A673 (cell line): Measurements from ENCODE around the gene NFU1. TPM values are rescaled to one million over a fixed set of nuclear protein-coding genes. Genes with fewer than 3 reads are reported as not detected.

ENCODE experiments used
- BruUV-seq: library from RNA; stranded (reverse); fragments of 400-500 nt; replicated peaks from 2 replicates; lab custom pipeline; 2021; lab: Mats Ljungman, UMichigan
- CTCF ChIA-PET: fragments of 300-600 bp; sonication (Branson Sonifier 250); formaldehyde crosslinking; loops from one replicate; lab custom pipeline; 2022; ENCODE audit warnings: antibody characterized with exemption; lab: Charles Lee
- POLR2A ChIA-PET: fragments of 300-600 bp; sonication (Branson Sonifier 250); formaldehyde crosslinking; loops from one replicate; lab custom pipeline; 2022; ENCODE audit warnings: antibody characterized with exemption; ENCODE audit not compliant: low non-redundant PET; lab: Charles Lee
- DNase-seq: peaks from one replicate; pipeline ENCODE4 v3.0.0-alpha.2; 2015; ENCODE audit warnings: low spot score
- H3K27ac ChIP-seq: fragments of 200-600 bp; sonication (generic); 2 replicates; pipeline ENCODE4 v1.5.1; 2016; ENCODE audit warnings: mixed run types, low read depth, mild to moderate bottlenecking, mixed read lengths, antibody characterized with exemption, low read length; ENCODE audit not compliant: poor library complexity, severe bottlenecking
- H3K27me3 ChIP-seq: fragments of 200-600 bp; sonication (generic); replicated peaks from 2 replicates; pipeline ENCODE4 v1.6.1; 2017; ENCODE audit warnings: mixed run types, low read depth, mild to moderate bottlenecking, mixed read lengths, antibody characterized with exemption, low read length; ENCODE audit not compliant: insufficient read depth, poor library complexity
- H3K36me3 ChIP-seq: fragments of 200-600 bp; sonication (generic); 2 replicates; pipeline ENCODE4 v1.6.1; 2016; ENCODE audit warnings: mixed run types, mild to moderate bottlenecking, mixed read lengths, antibody characterized with exemption, low read length; ENCODE audit not compliant: insufficient read depth, poor library complexity, severe bottlenecking
- H3K4me1 ChIP-seq: fragments of 200-600 bp; sonication (generic); 2 replicates; pipeline ENCODE4 v1.6.1; 2017; ENCODE audit warnings: mixed run types, mild to moderate bottlenecking, mixed read lengths, antibody characterized with exemption, low read length; ENCODE audit not compliant: insufficient read depth, poor library complexity, severe bottlenecking
- H3K4me3 ChIP-seq: fragments of 200-600 bp; sonication (generic); 2 replicates; pipeline ENCODE4 v1.5.1; 2016; ENCODE audit warnings: low read depth, mixed run types, mild to moderate bottlenecking, mixed read lengths, low read length; ENCODE audit not compliant: poor library complexity, severe bottlenecking
- H3K9me3 ChIP-seq: fragments of 200-600 bp; sonication (generic); 2 replicates; pipeline ENCODE4 v1.6.1; 2016; ENCODE audit warnings: mixed run types, low read depth, mild to moderate bottlenecking, mixed read lengths, antibody characterized with exemption, low read length; ENCODE audit not compliant: poor library complexity, severe bottlenecking
- EZH2 ChIP-seq: fragments of 200-600 bp; sonication (generic); IDR thresholded peaks from 2 replicates; pipeline ENCODE4 v1.6.1; 2017; ENCODE audit warnings: borderline replicate concordance, low read depth, mild to moderate bottlenecking, mixed read lengths, antibody characterized with exemption, low read length; ENCODE audit not compliant: poor library complexity, severe bottlenecking
- intact Hi-C: fragments of 100-400 bp; cut with micrococcal nuclease; formaldehyde crosslinking; loops from one replicate; pipeline ENCODE4 v1.10.0; 2022; ENCODE audit not compliant: unreplicated experiment
- total RNA-seq: library from RNA; stranded (reverse); gene quantifications from 2 replicates; pipeline ENCODE4 v1.2.3, GENCODE V29; 2021
- TF ChIP-seq, protein P1 (sequence below): fragments of 300-800, 200-600 bp; sonication (generic); conservative IDR thresholded peaks from 2 replicates; pipeline ENCODE4 v1.5.1; 2017; ENCODE audit warnings: low read depth, mild to moderate bottlenecking, antibody characterized with exemption, low read length, moderate library complexity, mixed read lengths

Gene NFU1
- total RNA-seq, 1 experiment from 2014 or later: 54.3 TPM

DNA sequence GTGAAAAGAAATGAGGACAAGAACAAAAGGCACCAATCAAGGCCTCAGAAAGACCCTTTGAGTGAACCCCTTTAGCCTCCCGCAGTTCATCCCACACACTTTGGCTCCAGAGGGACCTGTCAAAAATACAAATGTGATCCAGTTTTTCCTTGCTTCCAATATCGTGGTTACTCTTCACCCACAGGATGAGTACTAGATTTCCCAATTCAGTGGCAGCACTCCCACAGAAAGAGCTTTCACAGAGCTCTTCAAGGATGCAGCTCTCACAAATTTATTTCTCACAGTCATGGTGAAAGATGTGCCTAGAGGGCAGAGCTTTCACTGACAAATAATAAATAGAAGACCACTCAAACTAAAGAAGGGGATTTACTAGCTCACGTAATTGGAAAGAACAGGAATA, 47.2 kb downstream of the NFU1 start:
- intact Hi-C loops: no loop called here
- Histone ChIP-seq H3K4me3 (no peak overlapping the region), H3K4me1 (peaks cover 8% of the 10 kb centered on the region), H3K27ac (no peak overlapping the region), H3K9me3 (no peaks in the 10 kb centered on the region), H3K27me3 (no peaks in the 10 kb centered on the region), H3K36me3 (no peaks in the 10 kb centered on the region)
- no peak for DNase-seq
- CTCF ChIA-PET: no interaction called here
- POLR2A ChIA-PET: no interaction called here
- BruUV-seq: no TSS peak
- TF ChIP-seq, protein P1, sequence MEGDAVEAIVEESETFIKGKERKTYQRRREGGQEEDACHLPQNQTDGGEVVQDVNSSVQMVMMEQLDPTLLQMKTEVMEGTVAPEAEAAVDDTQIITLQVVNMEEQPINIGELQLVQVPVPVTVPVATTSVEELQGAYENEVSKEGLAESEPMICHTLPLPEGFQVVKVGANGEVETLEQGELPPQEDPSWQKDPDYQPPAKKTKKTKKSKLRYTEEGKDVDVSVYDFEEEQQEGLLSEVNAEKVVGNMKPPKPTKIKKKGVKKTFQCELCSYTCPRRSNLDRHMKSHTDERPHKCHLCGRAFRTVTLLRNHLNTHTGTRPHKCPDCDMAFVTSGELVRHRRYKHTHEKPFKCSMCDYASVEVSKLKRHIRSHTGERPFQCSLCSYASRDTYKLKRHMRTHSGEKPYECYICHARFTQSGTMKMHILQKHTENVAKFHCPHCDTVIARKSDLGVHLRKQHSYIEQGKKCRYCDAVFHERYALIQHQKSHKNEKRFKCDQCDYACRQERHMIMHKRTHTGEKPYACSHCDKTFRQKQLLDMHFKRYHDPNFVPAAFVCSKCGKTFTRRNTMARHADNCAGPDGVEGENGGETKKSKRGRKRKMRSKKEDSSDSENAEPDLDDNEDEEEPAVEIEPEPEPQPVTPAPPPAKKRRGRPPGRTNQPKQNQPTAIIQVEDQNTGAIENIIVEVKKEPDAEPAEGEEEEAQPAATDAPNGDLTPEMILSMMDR: no peak
- no peak for TF ChIP-seq EZH2

DNA sequence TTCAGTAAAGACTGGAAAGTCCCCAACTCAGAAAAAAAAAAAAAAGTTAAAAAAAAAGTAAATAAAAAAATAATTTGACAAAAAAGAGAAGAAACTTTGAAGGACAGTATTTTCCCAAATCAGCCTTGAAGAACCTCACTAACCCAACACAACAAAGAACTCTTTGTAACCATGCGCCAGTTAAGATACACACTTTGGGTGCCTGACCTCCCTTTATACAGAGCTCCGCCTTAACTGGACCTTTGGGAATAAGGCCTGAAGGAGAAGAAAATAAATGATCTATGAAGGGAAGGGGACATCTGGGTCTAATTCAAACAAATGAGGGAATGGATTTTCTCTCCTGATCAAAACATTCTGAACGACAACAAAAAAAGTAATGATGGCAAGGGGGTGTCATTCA, 48.0 kb downstream of the NFU1 start:
- Histone ChIP-seq H3K9me3 (no peaks in the 10 kb centered on the region), H3K4me1 (peaks cover 12% of the 10 kb centered on the region), H3K4me3 (no peak overlapping the region), H3K27me3 (no peaks in the 10 kb centered on the region), H3K36me3 (no peaks in the 10 kb centered on the region), H3K27ac (no peak overlapping the region)
- CTCF ChIA-PET: interaction anchor here (0.6 kb wide), 1 partner anchor 137 kb away, joined by 4 read pairs; no protein-coding TSS in a partner anchor
- POLR2A ChIA-PET: no interaction called here
- TF ChIP-seq, protein P1: no peak
- no peak for TF ChIP-seq EZH2
- intact Hi-C loops: no loop called here
- BruUV-seq: no TSS peak
- DNase-seq: no peak

DNA sequence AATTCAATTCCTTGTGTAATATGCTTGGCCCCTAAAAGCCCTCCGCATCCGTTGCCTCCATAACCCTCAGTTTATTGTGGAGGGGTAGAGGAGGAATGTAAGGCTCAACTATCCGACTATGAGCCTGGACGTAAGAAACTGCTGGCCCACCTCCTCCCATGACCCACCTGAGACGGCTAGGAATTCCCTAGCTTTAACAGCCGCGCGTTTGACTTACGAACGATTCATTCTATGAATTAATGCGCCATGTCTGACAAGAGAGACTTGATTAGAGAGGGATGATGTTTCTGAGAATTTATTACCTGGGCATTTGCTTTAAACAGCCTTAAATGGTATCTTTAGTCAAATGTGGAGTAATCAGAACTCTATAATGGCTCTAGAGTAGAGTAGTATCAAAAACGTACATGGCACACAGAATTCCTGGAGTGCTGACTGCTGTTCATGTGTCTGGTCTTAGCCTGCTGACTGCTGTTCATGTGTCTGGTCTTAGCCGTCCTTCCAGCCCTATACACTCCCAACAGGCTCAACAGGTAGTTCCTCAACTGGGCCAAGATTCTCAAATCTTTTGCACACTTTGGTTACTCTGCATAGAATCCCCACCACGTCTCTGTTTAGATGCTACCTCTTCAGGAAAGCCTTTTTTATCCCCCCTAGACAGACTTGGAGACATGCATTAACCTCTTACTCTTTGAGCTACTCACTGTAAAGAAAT, 49.3 kb downstream of the NFU1 start:
- no peaks in the 10 kb centered on the region for H3K9me3 ChIP-seq

More for the DNA sequence above, 49.3 kb downstream of the NFU1 start:
- ChIA-PET POLR2A (no interaction called here), CTCF (no interaction called here)
- Histone ChIP-seq H3K4me3 (peak overlapping the region; percentile 91), H3K27me3 (no peaks in the 10 kb centered on the region), H3K36me3 (peaks cover 3% of the 10 kb centered on the region), H3K4me1 (peaks cover 15% of the 10 kb centered on the region), H3K27ac (peak overlapping the region; percentile 86)
- BruUV-seq: TSS peak; percentile 98
- TF ChIP-seq, protein P1: no peak
- TF ChIP-seq EZH2: no peak
- DNase-seq: no peak
- intact Hi-C loops: no loop called here
